CD14-positive monocyte (primary cell): ENCODE data around the gene MDFIC. TPM values are rescaled to one million over a fixed set of nuclear protein-coding genes. Genes with fewer than 3 reads are reported as not detected.

Experiments used
- DNase-seq, 3 donors: peaks; one replicate each; pipeline ENCODE4 v3.0.0-alpha.2; 2011 to 2022
- H2AFZ ChIP-seq: 2 replicates; pipeline ENCODE4 v1.6.0; 2012; ENCODE audit warnings: mild to moderate bottlenecking, low read depth, low read length, inconsistent platforms; ENCODE audit not compliant: insufficient read depth, poor library complexity, severe bottlenecking
- H3K27ac ChIP-seq, 2 donors: 1 replicate in 1 of 2; 2 replicates in 1 of 2; pipeline ENCODE4 v1.5.1; 2012 to 2013; ENCODE audit warnings: low read length in 2 of 2, control low read depth in 1 of 2, inconsistent platforms in 1 of 2, low read depth in 1 of 2, mild to moderate bottlenecking in 1 of 2
- H3K27me3 ChIP-seq, 2 donors: one replicate each; pipeline versions ENCODE4 v1.6.0 to v1.6.1; 2011 to 2013; ENCODE audit warnings: low read length in 2 of 2; ENCODE audit not compliant: control insufficient read depth in 2 of 2, insufficient read depth in 2 of 2
- H3K36me3 ChIP-seq, 2 donors: replicated peaks in 1 of 2; 1 replicate in 1 of 2; 2 replicates in 1 of 2; pipeline versions ENCODE4 v1.5.1 to v1.6.1; 2012 to 2013; ENCODE audit warnings: low read length in 2 of 2, control low read depth in 1 of 2, inconsistent platforms in 1 of 2, mild to moderate bottlenecking in 1 of 2; ENCODE audit not compliant: insufficient read depth in 2 of 2, control insufficient read depth in 1 of 2
- H3K4me1 ChIP-seq, 2 donors: 1 replicate in 1 of 2; 2 replicates in 1 of 2; pipeline versions ENCODE4 v1.5.1 to v1.6.1; 2012 to 2013; ENCODE audit warnings: low read length in 2 of 2, control low read depth in 1 of 2, inconsistent platforms in 1 of 2, mild to moderate bottlenecking in 1 of 2, moderate library complexity in 1 of 2; ENCODE audit not compliant: insufficient read depth in 2 of 2, control insufficient read depth in 1 of 2
- H3K4me2 ChIP-seq: replicated peaks from 2 replicates; pipeline ENCODE3; 2012; ENCODE audit warnings: low read length, moderate library complexity, mild to moderate bottlenecking; ENCODE audit not compliant: poor library complexity, severe bottlenecking; ENCODE audit errors: extremely low read depth
- H3K4me3 ChIP-seq, 3 experiments: fragments of 200-600 bp in 1 of 3; sonication (generic) in 1 of 3; replicated peaks in 1 of 3; 1 replicate in 2 of 3; 2 replicates in 1 of 3; pipeline ENCODE4 v1.5.1; 2011 to 2013; ENCODE audit warnings: low read length in 3 of 3, mild to moderate bottlenecking in 3 of 3, control low read depth in 2 of 3, low read depth in 2 of 3, inconsistent platforms in 1 of 3, moderate library complexity in 1 of 3
- H3K79me2 ChIP-seq: 2 replicates; pipeline ENCODE4 v1.6.0; 2012; ENCODE audit warnings: mild to moderate bottlenecking, control low read depth, inconsistent platforms, low read length, moderate library complexity; ENCODE audit not compliant: insufficient read depth
- H3K9ac ChIP-seq: 2 replicates; pipeline ENCODE4 v1.6.0; 2017; ENCODE audit warnings: low read length, mild to moderate bottlenecking; ENCODE audit not compliant: insufficient read depth, poor library complexity, severe bottlenecking
- H3K9me3 ChIP-seq, 2 donors: replicated peaks in 1 of 2; 1 replicate in 1 of 2; 2 replicates in 1 of 2; pipeline versions ENCODE4 v1.5.1 to v1.6.1; 2012 to 2013; ENCODE audit warnings: low read length in 2 of 2, control low read depth in 1 of 2; ENCODE audit not compliant: control insufficient read depth in 1 of 2, insufficient read depth in 1 of 2
- H4K20me1 ChIP-seq: 2 replicates; pipeline ENCODE4 v1.6.0; 2012; ENCODE audit warnings: mild to moderate bottlenecking, low read length, control low read depth, moderate library complexity; ENCODE audit not compliant: insufficient read depth
- H3K27ac Mint-ChIP-seq, 7 donors: one replicate each; pipeline ENCODE4 v1.8.0; 2020; ENCODE audit warnings: mild to moderate bottlenecking in 7 of 7, mixed read lengths in 7 of 7, moderate library complexity in 6 of 7, inconsistent platforms in 2 of 7
- H3K27me3 Mint-ChIP-seq, 3 donors: one replicate each; pipeline ENCODE4 v1.8.0; 2021 to 2022; ENCODE audit warnings: low read depth in 3 of 3, mild to moderate bottlenecking in 3 of 3, mixed read lengths in 3 of 3, moderate library complexity in 3 of 3, inconsistent platforms in 1 of 3
- H3K36me3 Mint-ChIP-seq, 2 donors: one replicate each; pipeline ENCODE4 v1.8.0; 2020; ENCODE audit warnings: mixed read lengths in 2 of 2, inconsistent platforms in 1 of 2, mild to moderate bottlenecking in 1 of 2
- H3K4me1 Mint-ChIP-seq: one replicate; pipeline ENCODE4 v1.8.0; 2020; ENCODE audit warnings: mild to moderate bottlenecking, mixed read lengths
- H3K4me3 Mint-ChIP-seq, 2 donors: one replicate each; pipeline ENCODE4 v1.8.0; 2020; ENCODE audit warnings: mild to moderate bottlenecking in 2 of 2, mixed read lengths in 2 of 2, moderate library complexity in 1 of 2
- H3K9me3 Mint-ChIP-seq, 7 donors: one replicate each; pipeline ENCODE4 v1.8.0; 2020 to 2022; ENCODE audit warnings: mixed read lengths in 7 of 7, mild to moderate bottlenecking in 6 of 7, moderate library complexity in 6 of 7, inconsistent platforms in 2 of 7
- WGBS: methylation state at CpG from one replicate; pipeline ENCODE4 v1.1.5; 2013; ENCODE audit warnings: missing lambda C conversion rate; ENCODE audit not compliant: insufficient coverage; 5-methylcytosine and 5-hydroxymethylcytosine counted together
- intact Hi-C, 2 donors: fragments of 100-400 bp; cut with micrococcal nuclease; formaldehyde crosslinking; loops; one replicate each; pipeline versions ENCODE4 v1.15.0 to v1.15.1; 2023
- polyA plus RNA-seq, 3 donors: library from polyadenylated mRNA; depleted of rRNA in 1 of 3; unstranded in 2 of 3; stranded (reverse) in 1 of 3; fragments of 300-500 nt in 2 of 3; fragments of >200 nt in 1 of 3; fragmentation: Illumina TruSeq in 2 of 3; gene quantifications; 1 replicate in 2 of 3; 2 replicates in 1 of 3; pipeline ENCODE4 v1.2.3, GENCODE V29; 2012 to 2021
- TF ChIP-seq, protein P1 (sequence below): fragments of 200-600 bp; IDR thresholded peaks from one replicate; pipeline ENCODE4 v1.8.0; 2022; ENCODE audit warnings: antibody characterized with exemption, mild to moderate bottlenecking

Gene MDFIC
- polyA plus RNA-seq, 3 donors, result 13.0 to 30.0 (median 19.9) TPM

DNA sequence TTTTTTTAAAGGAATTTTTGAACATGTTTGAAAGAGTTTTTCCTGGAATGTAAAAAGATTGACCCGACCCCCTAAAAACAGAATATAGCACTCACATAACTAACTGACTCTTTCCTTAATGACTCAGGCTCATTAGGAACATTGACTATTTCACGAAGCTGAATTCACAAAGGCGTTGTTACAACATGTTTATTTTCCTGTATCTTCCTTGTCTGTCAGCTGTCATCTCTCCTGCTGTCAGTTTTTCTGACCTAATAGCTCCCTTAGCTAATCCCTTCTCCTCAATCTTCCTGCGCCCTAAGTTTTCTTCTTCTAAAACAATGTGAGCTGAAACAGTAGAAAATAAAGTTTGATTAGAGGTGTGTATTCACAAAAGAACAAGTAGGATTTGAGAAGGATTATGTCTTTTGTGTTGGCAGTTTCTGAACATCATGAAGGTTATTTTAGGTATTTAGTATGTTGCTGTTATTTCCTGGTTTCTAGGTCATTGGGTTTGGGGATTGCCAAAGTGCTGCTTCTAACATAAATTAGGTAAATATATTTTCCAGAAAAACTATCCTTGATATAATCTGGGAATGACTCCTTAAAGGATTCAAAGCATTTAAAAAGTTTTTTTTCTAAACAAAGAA lies 4.6 kb upstream of the MDFIC start:
- H3K4me2 ChIP-seq, result no peak overlapping the region
- H3K4me1 Mint-ChIP-seq, result peaks cover 12% of the 10 kb centered on the region
- H3K27me3 Mint-ChIP-seq, result peaks cover 0 to 3% (median 1%) of the 10 kb centered on the region in 3 donors
- TF ChIP-seq, protein P1, sequence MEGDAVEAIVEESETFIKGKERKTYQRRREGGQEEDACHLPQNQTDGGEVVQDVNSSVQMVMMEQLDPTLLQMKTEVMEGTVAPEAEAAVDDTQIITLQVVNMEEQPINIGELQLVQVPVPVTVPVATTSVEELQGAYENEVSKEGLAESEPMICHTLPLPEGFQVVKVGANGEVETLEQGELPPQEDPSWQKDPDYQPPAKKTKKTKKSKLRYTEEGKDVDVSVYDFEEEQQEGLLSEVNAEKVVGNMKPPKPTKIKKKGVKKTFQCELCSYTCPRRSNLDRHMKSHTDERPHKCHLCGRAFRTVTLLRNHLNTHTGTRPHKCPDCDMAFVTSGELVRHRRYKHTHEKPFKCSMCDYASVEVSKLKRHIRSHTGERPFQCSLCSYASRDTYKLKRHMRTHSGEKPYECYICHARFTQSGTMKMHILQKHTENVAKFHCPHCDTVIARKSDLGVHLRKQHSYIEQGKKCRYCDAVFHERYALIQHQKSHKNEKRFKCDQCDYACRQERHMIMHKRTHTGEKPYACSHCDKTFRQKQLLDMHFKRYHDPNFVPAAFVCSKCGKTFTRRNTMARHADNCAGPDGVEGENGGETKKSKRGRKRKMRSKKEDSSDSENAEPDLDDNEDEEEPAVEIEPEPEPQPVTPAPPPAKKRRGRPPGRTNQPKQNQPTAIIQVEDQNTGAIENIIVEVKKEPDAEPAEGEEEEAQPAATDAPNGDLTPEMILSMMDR, result no peak
- H3K9me3 ChIP-seq, result no peaks in the 10 kb centered on the region
- no peak overlapping the region for H3K4me3 Mint-ChIP-seq
- no peak overlapping the region for H3K27ac Mint-ChIP-seq
- peaks cover under 1% of the 10 kb centered on the region for H3K79me2 ChIP-seq
- intact Hi-C loops, result no loop called here
- no peak overlapping the region for H3K4me3 ChIP-seq
- no peaks in the 10 kb centered on the region for H3K36me3 ChIP-seq
- no peak overlapping the region for H3K27ac ChIP-seq
- no peak for DNase-seq
- no peak overlapping the region for H2AFZ ChIP-seq
- no peaks in the 10 kb centered on the region for H4K20me1 ChIP-seq
- H3K4me1 ChIP-seq, result peaks cover 0 to 8% of the 10 kb centered on the region in 2 donors
- H3K9me3 Mint-ChIP-seq, result peaks cover 0 to 3% (median 0%) of the 10 kb centered on the region in 7 donors
- no peaks in the 10 kb centered on the region for H3K27me3 ChIP-seq
- H3K36me3 Mint-ChIP-seq, result no peaks in the 10 kb centered on the region
- H3K9ac ChIP-seq, result no peak overlapping the region
- 50% methylated on average over 2 of the region's 4 CpGs for WGBS

- no peak overlapping the region for H3K27ac ChIP-seq
- 67% methylated on average over 1 of the region's 3 CpGs for WGBS
- no peak for DNase-seq
- TF ChIP-seq, protein P1, result no peak
- H3K9me3 Mint-ChIP-seq, result peaks cover 0 to 3% (median 0%) of the 10 kb centered on the region in 7 donors
- H3K4me3 ChIP-seq, result no peak overlapping the region
- H3K27ac Mint-ChIP-seq, result no peak overlapping the region
- no peak overlapping the region for H3K4me3 Mint-ChIP-seq
- H2AFZ ChIP-seq, result no peak overlapping the region
- H3K4me1 Mint-ChIP-seq, result peaks cover 24% of the 10 kb centered on the region
- intact Hi-C loops, result no loop called here
- no peak overlapping the region for H3K4me2 ChIP-seq
- H3K36me3 Mint-ChIP-seq, result no peaks in the 10 kb centered on the region
- H4K20me1 ChIP-seq, result no peaks in the 10 kb centered on the region
- H3K4me1 ChIP-seq, result peaks cover 8 to 21% of the 10 kb centered on the region in 2 donors
- no peaks in the 10 kb centered on the region for H3K27me3 ChIP-seq
- peaks cover 0 to 1% (median 1%) of the 10 kb centered on the region in 3 donors for H3K27me3 Mint-ChIP-seq
- H3K9ac ChIP-seq, result no peak overlapping the region
- H3K79me2 ChIP-seq, result peaks cover 22% of the 10 kb centered on the region
- no peaks in the 10 kb centered on the region for H3K9me3 ChIP-seq
- no peaks in the 10 kb centered on the region for H3K36me3 ChIP-seq
Observed at GRCh38 chr7:114919587-114919986, 2.3 kb upstream of the MDFIC start.
